ENCODE measurements around the gene NDUFC1.

GRCh38 chr4:139253713-139254112 is 48.6 kb downstream of the NDUFC1 start:
- TF ChIP-seq CTCF (IDR thresholded peaks at IDR 0.05; ENCODE audit: low read depth, low read length): no peak
- TF ChIP-seq EZH2phosphoT487 (IDR thresholded peaks at IDR 0.05; ENCODE audit: low read depth): no peak
